AML-193 (cell line): Measurements from ENCODE around the gene OR8K1.

Source experiments
- DNase-seq, 2 experiments: peaks; one replicate each; lab custom pipeline; 2025; lab: John Stamatoyannopoulos, UW

Gene OR8K1

GRCh38 chr11:56345739-56346138 lies at the start of gene OR8K1:
TSS of gene OR8K1 (plus strand) at chr11:56346039. CDS start at chr11:56346039, 0 bp downstream.
- no peak for DNase-seq

- no peak for DNase-seq
These were observed 48.9 kb upstream of the OR8K1 start for GRCh38 chr11:56296898-56297297.

GRCh38 chr11:56307836-56308235 lies 38.0 kb upstream of the OR8K1 start:
- DNase-seq = no peak

- no peak for DNase-seq
These were observed 31.0 kb upstream of the OR8K1 start, which contains the start of gene OR8K3 for GRCh38 chr11:56314844-56315243. TSS of gene OR8K3 (plus strand) at chr11:56315144. CDS start at chr11:56318307, 3,163 bp downstream.

GRCh38 chr11:56331861-56332491 lies 13.9 kb upstream of the OR8K1 start:
- no peak for DNase-seq

GRCh38 chr11:56333156-56333555 lies 12.7 kb upstream of the OR8K1 start:
- DNase-seq = no peak

GRCh38 chr11:56340289-56340688 lies 5.5 kb upstream of the OR8K1 start:
- no peak for DNase-seq

GRCh38 chr11:56353991-56354390 lies 8.2 kb downstream of the OR8K1 start, which contains the start of gene OR8J1:
TSS of gene OR8J1 (plus strand) at chr11:56354291. CDS start at chr11:56360247, 5,956 bp downstream.
- DNase-seq = no peak

- DNase-seq = no peak
These were observed 29.5 kb downstream of the OR8K1 start, which contains the start of gene OR8U1 for GRCh38 chr11:56375324-56375723. TSS of gene OR8U1 (plus strand) at chr11:56375624. CDS start at chr11:56375624, 0 bp downstream.

GRCh38 chr11:56380120-56380519 lies 34.3 kb downstream of the OR8K1 start:
- DNase-seq = no peak

- DNase-seq = no peak
These were observed 48.5 kb downstream of the OR8K1 start for GRCh38 chr11:56394381-56394780.

- no peak for DNase-seq
These were observed 50.2 kb downstream of the OR8K1 start for GRCh38 chr11:56396047-56396446.
